Upper lobe of right lung (tissue), 1 donor: ENCODE results near the gene KCNQ5. TPM values are rescaled to one million over a fixed set of nuclear protein-coding genes. Genes with fewer than 3 reads are reported as not detected.

Source experiments
- ATAC-seq: fragments of 200-7000 bp; cut with Tn5 transposase; one replicate; pipeline ENCODE4 v1.9.1; 2020; ENCODE audit warnings: mild to moderate bottlenecking, moderate library complexity
- DNase-seq: peaks from one replicate; pipeline ENCODE4 v3.0.0-alpha.2; 2020
- H3K27ac ChIP-seq: fragments of 200-600 bp; one replicate; pipeline ENCODE4 v1.8.0; 2022
- H3K27me3 ChIP-seq: fragments of 200-600 bp; one replicate; pipeline ENCODE4 v1.8.0; 2022; ENCODE audit warnings: mild to moderate bottlenecking
- H3K36me3 ChIP-seq: fragments of 200-600 bp; one replicate; pipeline ENCODE4 v1.8.0; 2022
- H3K4me1 ChIP-seq: fragments of 200-600 bp; one replicate; pipeline ENCODE4 v1.8.0; 2022
- H3K4me3 ChIP-seq: fragments of 200-600 bp; one replicate; pipeline ENCODE4 v1.8.0; 2022; ENCODE audit warnings: mild to moderate bottlenecking
- H3K9me3 ChIP-seq: fragments of 200-600 bp; one replicate; pipeline ENCODE4 v1.8.0; 2022
- intact Hi-C: fragments of 100-400 bp; cut with DNase I; formaldehyde crosslinking; loops from one replicate; pipeline ENCODE4 v1.11.0; 2022
- total RNA-seq: library from RNA; stranded (reverse); fragmentation: NEBNext Ultra II Directional; extraction: Animal tissue kit (Norgen Biotek cat#: 25700); gene quantifications from one replicate; pipeline ENCODE4 v1.2.1, GENCODE V29; 2021
- TF ChIP-seq, protein P1 (sequence below): fragments of 200-600 bp; IDR thresholded peaks from one replicate; pipeline ENCODE4 v1.8.0; 2022; ENCODE audit warnings: antibody characterized with exemption
- donor health status: DM: no; HTN: yes; CAD: no; lungs with severe emphysema.

KCNQ5 gene
- total RNA-seq, 1 donor from 2014 or later = 1.3 TPM

DNA sequence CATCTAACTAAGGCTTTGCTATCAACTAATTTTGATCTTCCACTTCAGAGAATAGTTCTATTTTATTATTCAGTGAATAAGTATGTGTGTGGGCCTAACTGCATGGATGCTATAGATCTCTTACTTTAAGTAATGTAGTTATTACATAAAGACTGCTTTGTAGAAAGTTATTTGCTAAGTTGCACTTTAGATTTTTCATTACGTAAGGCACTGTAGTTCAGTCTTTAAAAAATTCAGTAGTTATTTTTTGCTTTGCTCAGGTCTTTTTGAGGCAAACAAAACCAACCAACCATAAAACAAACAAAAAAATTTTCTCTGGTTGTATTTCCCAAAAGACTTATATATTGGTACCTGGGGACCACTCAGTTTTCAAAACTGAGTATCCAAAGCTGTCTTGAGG, 53.0 kb downstream of the KCNQ5 start:
- Histone ChIP-seq H3K36me3 (no peaks in the 10 kb centered on the region), H3K27ac (no peak overlapping the region), H3K9me3 (no peaks in the 10 kb centered on the region), H3K27me3 (no peaks in the 10 kb centered on the region), H3K4me3 (no peak overlapping the region), H3K4me1 (no peaks in the 10 kb centered on the region)
- TF ChIP-seq, protein P1, sequence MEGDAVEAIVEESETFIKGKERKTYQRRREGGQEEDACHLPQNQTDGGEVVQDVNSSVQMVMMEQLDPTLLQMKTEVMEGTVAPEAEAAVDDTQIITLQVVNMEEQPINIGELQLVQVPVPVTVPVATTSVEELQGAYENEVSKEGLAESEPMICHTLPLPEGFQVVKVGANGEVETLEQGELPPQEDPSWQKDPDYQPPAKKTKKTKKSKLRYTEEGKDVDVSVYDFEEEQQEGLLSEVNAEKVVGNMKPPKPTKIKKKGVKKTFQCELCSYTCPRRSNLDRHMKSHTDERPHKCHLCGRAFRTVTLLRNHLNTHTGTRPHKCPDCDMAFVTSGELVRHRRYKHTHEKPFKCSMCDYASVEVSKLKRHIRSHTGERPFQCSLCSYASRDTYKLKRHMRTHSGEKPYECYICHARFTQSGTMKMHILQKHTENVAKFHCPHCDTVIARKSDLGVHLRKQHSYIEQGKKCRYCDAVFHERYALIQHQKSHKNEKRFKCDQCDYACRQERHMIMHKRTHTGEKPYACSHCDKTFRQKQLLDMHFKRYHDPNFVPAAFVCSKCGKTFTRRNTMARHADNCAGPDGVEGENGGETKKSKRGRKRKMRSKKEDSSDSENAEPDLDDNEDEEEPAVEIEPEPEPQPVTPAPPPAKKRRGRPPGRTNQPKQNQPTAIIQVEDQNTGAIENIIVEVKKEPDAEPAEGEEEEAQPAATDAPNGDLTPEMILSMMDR = no peak
- DNase-seq (no peak), ATAC-seq (no peak)
- intact Hi-C loops = no loop called here

- TF ChIP-seq, protein P1 = no peak
- no peak for DNase-seq
- Histone ChIP-seq H3K4me3 (no peak overlapping the region), H3K9me3 (no peaks in the 10 kb centered on the region), H3K27ac (no peak overlapping the region), H3K27me3 (no peaks in the 10 kb centered on the region), H3K36me3 (no peaks in the 10 kb centered on the region), H3K4me1 (no peaks in the 10 kb centered on the region)
- intact Hi-C loops = no loop called here
- ATAC-seq = no peak
Observed at GRCh38 chr6:72675396-72675795, 53.5 kb downstream of the KCNQ5 start.

DNA sequence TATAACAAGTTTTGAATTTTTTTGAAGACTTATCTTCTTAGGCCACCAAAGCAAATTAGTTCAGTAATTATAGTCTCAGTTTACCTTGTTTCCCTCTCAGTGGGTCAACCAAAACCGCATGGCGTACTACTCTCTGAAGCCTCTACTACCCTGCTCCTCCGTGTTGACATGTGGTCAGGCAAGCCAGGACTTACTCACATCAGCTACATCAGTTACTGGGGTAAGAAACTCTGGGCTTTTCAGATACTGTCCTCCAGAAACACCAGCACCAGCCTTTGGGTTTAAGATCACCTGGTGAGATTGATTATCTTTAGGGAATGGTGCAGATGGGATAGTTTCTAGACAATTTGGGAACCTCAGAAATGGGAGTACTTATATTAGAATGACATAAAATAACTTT, 55.1 kb downstream of the KCNQ5 start:
- TF ChIP-seq, protein P1 = no peak
- no peak for DNase-seq
- ATAC-seq = no peak
- no peak overlapping the region for H3K27ac ChIP-seq
- no peaks in the 10 kb centered on the region for H3K36me3 ChIP-seq
- H3K4me3 ChIP-seq = no peak overlapping the region
- H3K27me3 ChIP-seq = no peaks in the 10 kb centered on the region
- intact Hi-C loops = no loop called here
- no peaks in the 10 kb centered on the region for H3K4me1 ChIP-seq
- no peaks in the 10 kb centered on the region for H3K9me3 ChIP-seq

DNA sequence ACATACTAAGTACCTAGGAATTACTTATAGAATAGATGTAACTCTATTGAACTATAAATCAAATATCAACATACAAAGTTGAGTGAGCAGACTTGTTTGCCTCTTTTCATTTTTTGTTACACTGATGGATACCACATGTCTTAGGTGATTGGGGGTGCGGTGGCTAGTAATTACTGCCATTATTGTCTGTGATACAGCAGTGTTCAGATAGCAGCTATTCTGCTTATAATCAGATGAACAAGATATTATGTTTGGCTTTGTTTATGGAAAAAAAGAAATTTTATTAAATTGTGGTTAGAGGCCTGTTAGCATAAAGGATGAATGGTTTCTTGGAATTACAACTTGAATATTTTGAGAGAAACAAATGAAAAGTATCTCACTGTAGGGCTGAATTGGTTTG, 55.9 kb downstream of the KCNQ5 start:
- no peak for ATAC-seq
- Histone ChIP-seq H3K4me1 (no peaks in the 10 kb centered on the region), H3K36me3 (no peaks in the 10 kb centered on the region), H3K4me3 (no peak overlapping the region), H3K27ac (no peak overlapping the region), H3K9me3 (no peaks in the 10 kb centered on the region), H3K27me3 (no peaks in the 10 kb centered on the region)
- TF ChIP-seq, protein P1 = no peak
- DNase-seq = no peak
- intact Hi-C loops = no loop called here

- ATAC-seq = no peak
- intact Hi-C loops = no loop called here
Observed at GRCh38 chr6:72683797-72684196, 61.9 kb downstream of the KCNQ5 start.

More at GRCh38 chr6:72683797-72684196, 61.9 kb downstream of the KCNQ5 start:
- TF ChIP-seq, protein P1 = no peak
- Histone ChIP-seq H3K9me3 (no peaks in the 10 kb centered on the region), H3K4me1 (no peaks in the 10 kb centered on the region), H3K27ac (no peak overlapping the region), H3K4me3 (no peak overlapping the region), H3K27me3 (no peaks in the 10 kb centered on the region), H3K36me3 (no peaks in the 10 kb centered on the region)
- DNase-seq = no peak
